Fibroblast of villous mesenchyme (primary cell): ENCODE results near the gene SIRPG. TPM values are rescaled to one million over a fixed set of nuclear protein-coding genes. Genes with fewer than 3 reads are reported as not detected.
"Not testable (repeated sequence)": the region's sequence is repeated elsewhere in the genome, so short reads cannot be mapped to it uniquely, and the experiment has no call there.

ENCODE experiments used
- DNase-seq: peaks from one replicate; pipeline ENCODE4 v3.0.0-alpha.2; 2010; ENCODE audit warnings: low read depth
- H3K4me3 ChIP-seq: 2 replicates; pipeline ENCODE4 v1.5.1; 2011; ENCODE audit warnings: low read depth, mild to moderate bottlenecking, low read length
- total RNA-seq: library from RNA; depleted of rRNA; stranded (reverse); fragments of >200 nt; gene quantifications from 2 replicates; pipeline ENCODE4 v1.2.3, GENCODE V29; 2012
- TF ChIP-seq, protein P1 (sequence below): IDR thresholded peaks from 2 replicates; pipeline ENCODE4 v1.5.1; 2012; ENCODE audit warnings: low read depth, mild to moderate bottlenecking, low read length; ENCODE audit not compliant: insufficient read depth

Gene SIRPG
- total RNA-seq, 1 donor = not detected

DNA sequence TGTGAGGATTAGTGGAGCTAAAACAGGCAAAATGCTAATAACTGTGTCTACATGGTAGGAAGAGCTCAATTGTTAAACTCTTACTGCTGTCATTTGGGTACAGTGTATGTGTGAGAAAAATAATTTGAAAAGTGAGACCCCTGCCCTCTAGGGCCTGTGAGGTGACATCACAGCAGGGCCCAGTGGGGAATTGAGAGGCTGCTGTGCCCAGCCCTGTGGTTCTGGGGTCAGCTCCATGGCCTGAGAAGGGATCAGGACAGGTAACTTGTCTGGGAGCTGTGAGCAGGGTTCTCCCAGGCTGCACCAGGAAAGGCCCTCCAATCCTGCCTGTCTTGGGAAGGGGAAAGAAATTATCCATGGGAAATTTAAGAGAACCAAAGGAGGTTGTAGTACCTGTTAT lies 39.1 kb downstream of the SIRPG start:
- no peak for DNase-seq
- TF ChIP-seq, protein P1, sequence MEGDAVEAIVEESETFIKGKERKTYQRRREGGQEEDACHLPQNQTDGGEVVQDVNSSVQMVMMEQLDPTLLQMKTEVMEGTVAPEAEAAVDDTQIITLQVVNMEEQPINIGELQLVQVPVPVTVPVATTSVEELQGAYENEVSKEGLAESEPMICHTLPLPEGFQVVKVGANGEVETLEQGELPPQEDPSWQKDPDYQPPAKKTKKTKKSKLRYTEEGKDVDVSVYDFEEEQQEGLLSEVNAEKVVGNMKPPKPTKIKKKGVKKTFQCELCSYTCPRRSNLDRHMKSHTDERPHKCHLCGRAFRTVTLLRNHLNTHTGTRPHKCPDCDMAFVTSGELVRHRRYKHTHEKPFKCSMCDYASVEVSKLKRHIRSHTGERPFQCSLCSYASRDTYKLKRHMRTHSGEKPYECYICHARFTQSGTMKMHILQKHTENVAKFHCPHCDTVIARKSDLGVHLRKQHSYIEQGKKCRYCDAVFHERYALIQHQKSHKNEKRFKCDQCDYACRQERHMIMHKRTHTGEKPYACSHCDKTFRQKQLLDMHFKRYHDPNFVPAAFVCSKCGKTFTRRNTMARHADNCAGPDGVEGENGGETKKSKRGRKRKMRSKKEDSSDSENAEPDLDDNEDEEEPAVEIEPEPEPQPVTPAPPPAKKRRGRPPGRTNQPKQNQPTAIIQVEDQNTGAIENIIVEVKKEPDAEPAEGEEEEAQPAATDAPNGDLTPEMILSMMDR = no peak
- H3K4me3 ChIP-seq = no peak overlapping the region

DNA sequence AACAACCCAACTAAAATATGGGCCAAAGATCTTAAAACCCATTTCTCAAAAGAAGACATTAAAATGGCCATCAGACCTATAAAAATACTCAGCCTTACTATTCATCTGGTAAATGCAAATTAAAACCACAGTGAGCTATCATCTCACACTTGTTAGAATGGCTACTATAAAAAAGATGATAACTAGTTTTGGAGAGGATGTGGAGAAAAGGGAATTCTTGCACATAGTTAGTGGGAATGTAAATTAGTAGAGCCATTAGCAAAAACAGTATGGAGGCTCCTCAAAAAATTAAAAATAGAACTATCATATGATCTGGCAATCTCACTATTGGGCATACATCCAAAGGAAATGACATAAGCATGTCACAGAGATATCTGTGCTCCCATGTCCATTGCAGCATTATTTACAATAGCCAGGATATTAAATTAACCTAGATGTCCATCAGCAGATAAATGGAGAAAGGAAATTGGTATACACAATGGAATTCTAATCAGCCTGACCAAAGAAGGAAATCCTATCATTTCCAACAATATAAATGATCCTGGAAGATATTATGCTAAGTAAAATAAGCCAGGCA lies 40.6 kb downstream of the SIRPG start:
- no peak for DNase-seq
- TF ChIP-seq, protein P1 = no peak
- no peak overlapping the region for H3K4me3 ChIP-seq

DNA sequence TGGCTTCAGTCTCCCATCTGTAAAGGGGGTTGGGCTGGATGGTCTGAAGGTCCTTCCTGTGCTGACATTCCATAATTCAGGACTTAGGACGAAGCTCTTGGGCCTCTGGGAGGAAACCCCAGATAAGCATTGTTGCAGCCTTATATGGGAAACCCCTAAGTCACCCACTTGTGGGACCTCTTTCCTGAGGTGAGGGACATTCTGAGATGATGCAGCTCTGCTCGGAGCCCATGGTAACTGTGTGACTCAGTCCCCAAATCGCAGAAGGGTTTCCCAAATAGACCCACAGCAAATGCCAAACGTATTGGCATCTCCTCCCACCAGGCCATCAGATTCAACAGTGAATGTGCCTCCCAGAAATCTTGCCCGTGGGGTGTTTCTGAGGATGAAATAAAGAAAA lies 47.2 kb downstream of the SIRPG start:
- not testable (repeated sequence) for DNase-seq, H3K4me3 ChIP-seq

DNA sequence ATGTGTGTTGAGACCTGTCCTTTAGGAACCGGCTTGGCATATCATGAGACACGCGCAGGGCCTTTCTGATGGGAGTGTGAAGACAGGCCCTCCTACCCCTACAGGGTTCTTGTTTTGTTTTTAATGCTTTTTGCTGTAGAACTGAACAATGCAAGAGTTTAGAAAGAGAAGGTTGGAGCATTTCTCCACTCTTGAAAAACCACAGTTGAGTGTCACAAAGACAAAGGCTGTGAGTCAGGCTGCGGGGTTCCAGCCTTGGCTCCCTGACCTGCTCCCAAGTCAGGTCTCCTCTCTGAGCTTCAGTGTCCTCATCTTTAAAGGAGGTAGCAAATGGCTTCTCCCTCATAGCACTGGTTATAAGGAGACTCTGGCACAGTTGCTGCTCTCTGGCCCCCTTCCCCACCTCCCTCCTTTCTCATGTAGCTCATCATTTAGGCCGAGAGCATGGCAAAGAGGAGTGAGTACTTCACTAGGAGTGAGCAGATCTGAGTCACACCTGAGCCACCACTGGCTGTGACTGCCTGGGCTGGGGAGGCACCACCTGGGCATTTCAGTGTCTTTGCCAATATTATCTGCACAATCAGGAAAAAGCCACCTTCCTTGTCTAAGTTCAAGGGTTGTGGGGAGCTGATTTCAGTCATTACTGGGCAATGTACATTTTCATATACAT lies 48.8 kb downstream of the SIRPG start:
- not testable (repeated sequence) for H3K4me3 ChIP-seq, DNase-seq

DNA sequence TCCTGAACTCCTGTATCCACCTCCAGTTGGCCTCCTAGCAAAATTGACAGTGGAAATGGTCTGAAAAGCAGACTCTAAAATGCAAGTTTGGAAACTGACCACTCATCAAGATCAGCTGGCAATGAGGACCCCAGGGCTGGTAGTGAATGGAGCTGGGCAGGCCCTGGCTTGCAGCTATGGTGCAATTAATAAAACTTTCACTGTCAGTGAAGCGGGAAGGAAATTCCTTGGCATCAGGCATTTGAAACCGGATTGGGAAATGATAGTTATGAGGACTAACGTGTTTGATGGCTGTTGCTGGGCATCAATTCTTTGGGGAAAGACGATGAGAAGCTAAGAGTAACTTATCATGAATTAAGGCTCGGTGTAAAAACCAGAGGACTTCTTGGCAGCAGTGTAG lies 56.8 kb downstream of the SIRPG start:
- no peak overlapping the region for H3K4me3 ChIP-seq
- TF ChIP-seq, protein P1 = no peak
- DNase-seq = no peak

DNA sequence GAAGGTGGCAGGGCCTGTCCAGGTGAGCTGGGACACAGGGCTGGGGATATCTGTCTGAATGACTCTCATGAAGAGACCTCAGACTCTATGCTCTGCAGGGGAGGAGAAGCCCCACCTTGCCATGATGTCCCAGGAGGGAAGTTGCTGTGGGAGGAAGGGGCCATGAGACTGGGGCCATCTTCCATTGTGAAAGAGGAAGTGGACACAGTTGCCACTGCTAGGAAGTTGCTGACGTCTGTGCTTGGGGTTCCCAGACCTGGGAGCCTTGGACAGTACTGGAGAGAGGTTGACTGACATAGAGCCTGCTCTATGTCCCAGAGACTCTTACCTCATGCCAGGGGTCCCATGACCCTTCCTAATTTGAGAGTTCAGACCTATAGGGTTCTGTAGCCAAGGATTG lies 62.2 kb downstream of the SIRPG start:
- no peak for DNase-seq
- no peak overlapping the region for H3K4me3 ChIP-seq
- TF ChIP-seq, protein P1 = no peak

DNA sequence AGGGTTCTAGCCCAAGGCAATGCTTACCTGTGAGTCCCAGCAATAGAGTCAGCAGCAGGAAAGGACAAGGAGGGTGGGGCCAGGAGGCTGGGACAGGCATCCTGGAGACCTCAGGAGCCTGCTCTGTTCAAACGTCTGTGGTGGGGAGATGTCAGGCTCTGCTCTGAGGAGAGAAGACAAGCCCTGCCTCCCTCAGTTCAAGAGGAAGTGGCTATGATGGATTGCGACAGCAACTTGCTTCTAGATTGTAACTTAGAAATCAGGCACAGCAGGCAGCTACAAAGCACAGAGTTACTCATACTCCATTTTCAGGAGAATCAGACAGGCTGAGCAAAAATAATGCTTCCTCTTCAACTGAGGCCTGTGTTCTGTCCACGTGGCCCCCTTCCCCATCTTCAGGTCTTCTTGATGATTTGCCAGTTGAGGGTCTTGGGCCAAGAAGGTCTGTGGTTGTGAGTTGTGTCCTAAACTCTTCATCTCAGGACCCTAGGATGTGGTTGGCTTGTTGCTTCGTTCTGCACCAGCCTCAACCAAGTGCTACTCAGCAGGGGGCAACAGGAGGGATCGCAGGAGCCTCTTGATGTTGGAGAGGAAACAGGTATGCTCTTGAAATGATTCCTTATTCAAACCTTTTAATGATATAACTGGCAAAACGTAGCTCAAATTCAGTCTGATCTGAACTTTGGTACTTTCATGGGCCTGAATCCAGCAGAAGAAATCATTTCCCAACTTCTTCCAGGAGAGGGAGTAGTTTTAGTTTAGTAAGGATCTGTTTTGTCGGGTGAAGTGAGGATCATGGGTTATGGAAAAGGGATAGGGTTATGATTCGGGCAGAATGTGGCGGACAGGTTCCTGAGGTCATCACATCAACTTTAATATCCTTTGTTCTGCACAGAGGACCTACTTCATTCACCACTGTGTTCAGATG lies 68.8 kb downstream of the SIRPG start:
- DNase-seq = no peak
- no peak overlapping the region for H3K4me3 ChIP-seq
- TF ChIP-seq, protein P1 = no peak
